GM12872 (cell line): ENCODE measurements around the gene ZNF292.

Experiments
- TF ChIP-seq, protein P1 (sequence below): IDR thresholded peaks from 3 replicates; pipeline ENCODE4 v1.5.1; 2011; ENCODE audit warnings: low read depth, mild to moderate bottlenecking, low read length, moderate library complexity; ENCODE audit not compliant: insufficient read depth

The ZNF292 gene

DNA sequence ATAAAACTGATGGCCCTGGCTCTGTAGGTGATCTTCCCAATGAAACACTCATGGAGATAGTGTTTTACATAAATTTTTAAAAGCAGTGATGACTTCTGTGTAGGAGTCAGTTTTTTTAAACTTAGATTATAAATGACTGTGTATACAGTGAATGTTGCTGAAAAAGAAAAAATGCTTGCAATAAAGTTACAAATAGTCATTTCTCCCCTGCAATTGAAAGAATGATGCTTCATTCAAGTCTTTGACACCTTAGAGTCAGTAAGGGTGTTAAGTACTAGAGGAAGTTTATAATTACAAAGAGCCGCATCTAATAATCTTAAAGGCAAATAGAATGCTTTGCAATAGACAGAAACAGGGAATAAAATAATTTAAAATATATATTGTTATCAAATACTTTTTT is 27.6 kb downstream of the ZNF292 start:
- TF ChIP-seq, protein P1, sequence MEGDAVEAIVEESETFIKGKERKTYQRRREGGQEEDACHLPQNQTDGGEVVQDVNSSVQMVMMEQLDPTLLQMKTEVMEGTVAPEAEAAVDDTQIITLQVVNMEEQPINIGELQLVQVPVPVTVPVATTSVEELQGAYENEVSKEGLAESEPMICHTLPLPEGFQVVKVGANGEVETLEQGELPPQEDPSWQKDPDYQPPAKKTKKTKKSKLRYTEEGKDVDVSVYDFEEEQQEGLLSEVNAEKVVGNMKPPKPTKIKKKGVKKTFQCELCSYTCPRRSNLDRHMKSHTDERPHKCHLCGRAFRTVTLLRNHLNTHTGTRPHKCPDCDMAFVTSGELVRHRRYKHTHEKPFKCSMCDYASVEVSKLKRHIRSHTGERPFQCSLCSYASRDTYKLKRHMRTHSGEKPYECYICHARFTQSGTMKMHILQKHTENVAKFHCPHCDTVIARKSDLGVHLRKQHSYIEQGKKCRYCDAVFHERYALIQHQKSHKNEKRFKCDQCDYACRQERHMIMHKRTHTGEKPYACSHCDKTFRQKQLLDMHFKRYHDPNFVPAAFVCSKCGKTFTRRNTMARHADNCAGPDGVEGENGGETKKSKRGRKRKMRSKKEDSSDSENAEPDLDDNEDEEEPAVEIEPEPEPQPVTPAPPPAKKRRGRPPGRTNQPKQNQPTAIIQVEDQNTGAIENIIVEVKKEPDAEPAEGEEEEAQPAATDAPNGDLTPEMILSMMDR = no peak

DNA sequence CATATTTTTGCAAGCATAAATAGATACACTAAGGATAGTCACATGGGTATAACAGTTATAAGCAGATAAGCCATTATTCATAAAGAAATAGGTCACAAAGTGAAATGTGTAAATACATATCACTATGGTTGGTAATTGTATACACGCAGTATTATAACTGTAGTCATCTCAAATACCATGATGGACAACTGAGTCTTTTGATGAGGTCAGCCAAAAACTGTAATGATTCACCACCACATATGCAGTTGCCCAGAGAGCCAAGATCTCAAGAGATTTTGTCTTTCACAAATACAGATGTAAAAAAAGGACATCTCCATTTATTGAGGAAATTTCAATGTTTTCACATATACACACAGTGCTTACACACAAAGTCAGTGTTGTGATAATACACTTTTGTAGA is 28.3 kb downstream of the ZNF292 start:
- TF ChIP-seq, protein P1 = no peak

DNA sequence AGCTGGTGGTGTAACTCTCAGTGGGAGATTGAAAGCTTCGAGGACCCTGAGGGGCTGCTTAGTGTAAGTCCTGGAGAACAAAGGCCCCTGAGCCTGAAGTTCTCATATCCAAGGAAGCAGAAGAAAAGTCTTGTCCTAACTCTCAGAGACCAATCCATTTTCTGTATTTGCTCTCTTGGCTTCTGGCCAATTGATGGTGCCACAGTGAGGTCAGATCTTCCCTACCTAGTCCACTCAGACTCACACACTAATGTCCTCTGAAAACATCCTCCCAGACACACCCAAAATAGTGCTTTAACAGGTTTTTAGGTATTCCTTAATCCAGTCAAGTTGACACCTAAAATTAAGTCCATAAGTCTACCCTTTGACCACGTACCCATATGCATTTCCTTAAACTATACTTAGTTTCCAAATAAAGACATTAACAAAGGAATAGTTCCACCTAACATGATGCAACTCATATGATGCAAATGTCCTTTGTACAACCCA is 29.4 kb downstream of the ZNF292 start:
- TF ChIP-seq, protein P1 = no peak

DNA sequence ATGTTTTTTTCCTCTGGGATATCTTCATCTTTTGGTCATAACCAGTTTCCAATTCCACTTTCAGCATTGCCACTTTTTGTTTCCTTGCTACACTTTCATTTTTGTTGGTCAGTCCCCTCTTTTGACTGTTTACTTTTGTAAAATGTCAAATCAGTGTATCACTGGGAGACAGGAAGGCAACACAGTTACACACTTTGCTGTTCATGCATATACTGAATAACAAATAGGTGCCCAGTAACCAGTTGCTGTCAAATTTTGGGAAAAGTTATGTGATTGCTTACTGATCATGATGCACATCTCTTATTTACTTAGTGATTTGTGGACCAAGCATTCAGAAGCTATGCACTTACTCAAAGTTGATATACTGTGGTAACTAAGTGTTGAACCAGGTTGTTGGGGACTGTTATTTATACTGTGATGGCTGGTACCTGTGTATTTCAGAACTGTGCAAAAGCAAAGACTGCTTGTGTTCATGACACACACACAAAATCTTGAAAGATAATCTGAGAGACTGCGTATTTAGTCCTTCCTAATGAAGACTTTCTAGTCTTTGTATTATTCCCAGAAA is 41.0 kb downstream of the ZNF292 start:
- TF ChIP-seq, protein P1 = no peak

DNA sequence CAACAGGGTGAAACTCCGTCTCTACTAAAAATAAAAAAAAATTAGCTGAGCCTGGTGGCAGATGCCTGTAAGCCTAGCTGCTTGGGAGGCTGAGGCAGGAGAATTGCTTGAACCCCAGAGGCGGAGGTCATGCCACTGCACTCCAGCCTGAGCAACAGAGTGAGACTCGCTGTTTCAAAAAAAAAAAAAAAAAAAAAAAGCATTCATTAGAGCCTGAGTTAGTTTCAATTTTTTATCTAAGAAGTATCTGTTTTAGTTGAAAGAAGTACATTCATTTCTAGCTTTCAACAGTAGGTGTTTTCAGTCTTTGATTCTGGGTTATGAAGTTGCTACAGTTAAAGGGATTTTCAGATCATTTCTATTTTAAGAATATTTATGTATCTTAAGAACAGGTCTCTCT is 42.2 kb downstream of the ZNF292 start:
- TF ChIP-seq, protein P1 = no peak

DNA sequence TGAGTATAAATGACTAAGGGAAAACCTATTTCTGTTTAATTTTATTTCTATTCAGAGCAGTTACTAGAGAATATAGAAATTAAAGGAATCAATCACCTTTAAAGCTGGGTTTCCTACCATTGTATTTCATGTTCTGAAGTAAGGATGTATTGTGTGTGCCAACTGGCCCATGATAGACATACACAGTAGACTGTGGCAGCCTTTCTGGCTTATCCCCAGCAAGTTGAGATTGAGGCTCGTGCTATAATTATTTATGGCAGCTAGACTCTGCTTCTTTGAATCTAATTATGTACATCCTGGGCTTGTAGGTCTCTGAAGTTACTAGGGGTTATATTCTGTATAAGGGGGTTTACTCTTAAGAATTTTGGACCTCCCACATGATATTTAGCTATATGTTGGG is 44.4 kb downstream of the ZNF292 start:
- TF ChIP-seq, protein P1 = no peak

DNA sequence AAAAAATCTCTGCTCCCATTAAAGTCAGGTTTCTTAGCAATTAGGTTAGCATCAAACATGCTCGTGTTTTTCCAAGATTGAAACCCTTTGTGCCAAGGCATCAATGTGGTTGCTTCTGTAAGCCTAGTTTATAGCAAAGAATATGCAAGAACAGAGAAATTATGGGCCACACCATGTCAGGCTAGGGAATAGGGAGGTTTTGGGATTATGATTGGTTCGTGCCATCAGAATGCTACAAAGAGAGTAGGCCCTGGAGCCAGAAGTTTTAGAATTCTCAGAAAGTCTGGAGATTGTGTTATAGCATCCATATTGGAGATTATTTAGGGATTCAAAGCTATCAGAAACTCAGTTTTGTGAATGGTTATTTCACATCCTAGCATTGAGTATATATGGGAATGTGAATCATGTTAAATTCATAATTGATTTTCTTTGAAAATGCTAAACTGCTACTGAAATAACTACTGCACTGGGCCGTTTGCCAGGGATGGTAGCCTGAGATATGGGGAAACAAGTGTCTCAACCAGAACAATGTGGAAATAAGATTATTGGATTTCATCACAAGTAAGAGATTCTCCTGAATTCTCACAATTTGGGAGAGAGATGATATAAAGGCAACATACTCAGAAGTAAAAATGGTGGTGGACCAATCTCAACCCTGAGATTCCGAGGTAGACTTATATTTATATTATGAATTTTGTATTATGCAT is 45.3 kb downstream of the ZNF292 start:
- TF ChIP-seq, protein P1 = no peak
